Medulla oblongata (tissue), 1 donor: ENCODE data around the gene TLCD4.
"Not testable (repeated sequence)": the region's sequence is repeated elsewhere in the genome, so short reads cannot be mapped to it uniquely, and the experiment has no call there.

Experiments used
- DNase-seq: peaks from one replicate; pipeline ENCODE4 v3.0.0-alpha.2; 2015; ENCODE audit errors: extremely low spot score

The TLCD4 gene

GRCh38 chr1:95154096-95154495, 36.9 kb downstream of the TLCD4 start:
- DNase-seq: no peak

GRCh38 chr1:95165569-95165968, 48.4 kb downstream of the TLCD4 start:
- DNase-seq: not testable (repeated sequence)
